Central memory CD8-positive, alpha-beta T cell (primary cell): ENCODE measurements around the gene MED20.

Experiments
- ATAC-seq: fragments of 150-1000 bp; cut with Tn5 transposase; replicated peaks from 2 replicates; pipeline ENCODE4 v1.10.0; 2022; ENCODE audit warnings: mild to moderate bottlenecking, moderate FRiP score, moderate number of reproducible peaks; ENCODE audit not compliant: poor library complexity, severe bottlenecking; ENCODE audit errors: extremely low read depth
- DNase-seq, 2 donors: peaks; one replicate each; pipeline ENCODE4 v3.0.0; 2021; ENCODE audit warnings: low spot score in 2 of 2
- H3K27ac Mint-ChIP-seq: one replicate; pipeline ENCODE4 v1.8.0; 2022; ENCODE audit warnings: low read depth, mild to moderate bottlenecking, moderate library complexity, mixed read lengths
- H3K27me3 Mint-ChIP-seq: one replicate; pipeline ENCODE4 v1.8.0; 2022; ENCODE audit warnings: mixed read lengths
- H3K36me3 Mint-ChIP-seq: one replicate; pipeline ENCODE4 v1.8.0; 2022; ENCODE audit warnings: mild to moderate bottlenecking, moderate library complexity, mixed read lengths; ENCODE audit not compliant: insufficient read depth
- H3K4me1 Mint-ChIP-seq: one replicate; pipeline ENCODE4 v1.8.0; 2022; ENCODE audit warnings: mixed read lengths
- H3K4me3 Mint-ChIP-seq: one replicate; pipeline ENCODE4 v1.8.0; 2022; ENCODE audit warnings: mild to moderate bottlenecking, moderate library complexity, mixed read lengths
- H3K9me3 Mint-ChIP-seq: one replicate; pipeline ENCODE4 v1.8.0; 2022; ENCODE audit warnings: mixed read lengths

Gene MED20

GRCh38 chr6:41937861-41938574 is 17.1 kb upstream of the MED20 start:
- H3K27ac Mint-ChIP-seq: peak overlapping the region; percentile 92
- no peaks in the 10 kb centered on the region for H3K9me3 Mint-ChIP-seq
- DNase-seq (peak in 1 of 2 donors; percentile 61), ATAC-seq (peak; percentile 29)
- peaks cover 80% of the 10 kb centered on the region for H3K4me1 Mint-ChIP-seq
- H3K36me3 Mint-ChIP-seq: peaks cover 61% of the 10 kb centered on the region
- no peaks in the 10 kb centered on the region for H3K27me3 Mint-ChIP-seq
- peak overlapping the region; percentile 95 for H3K4me3 Mint-ChIP-seq

- H3K36me3 Mint-ChIP-seq: peaks cover 64% of the 10 kb centered on the region
- H3K27ac Mint-ChIP-seq: peak overlapping the region; percentile 92
- ATAC-seq (no peak), DNase-seq (no peak)
- no peaks in the 10 kb centered on the region for H3K9me3 Mint-ChIP-seq
- peaks cover 79% of the 10 kb centered on the region for H3K4me1 Mint-ChIP-seq
- H3K4me3 Mint-ChIP-seq: peak overlapping the region; percentile 95
- H3K27me3 Mint-ChIP-seq: no peaks in the 10 kb centered on the region
Observed at GRCh38 chr6:41937472-41937860, 16.5 kb upstream of the MED20 start.

- Mint-ChIP-seq H3K27ac (peak overlapping the region; percentile 86), H3K4me3 (peak overlapping the region; percentile 95), H3K36me3 (peaks cover 64% of the 10 kb centered on the region), H3K27me3 (no peaks in the 10 kb centered on the region), H3K9me3 (no peaks in the 10 kb centered on the region), H3K4me1 (peaks cover 80% of the 10 kb centered on the region)
- peak; percentile 86 for ATAC-seq
- DNase-seq: peak; percentile 58 to 82
Observed at GRCh38 chr6:41936073-41936837, 15.3 kb upstream of the MED20 start.

- peak overlapping the region; percentile 95 for H3K4me3 Mint-ChIP-seq
- H3K27me3 Mint-ChIP-seq: no peaks in the 10 kb centered on the region
- DNase-seq: no peak
- peaks cover 85% of the 10 kb centered on the region for H3K4me1 Mint-ChIP-seq
- no peaks in the 10 kb centered on the region for H3K9me3 Mint-ChIP-seq
- no peak for ATAC-seq
- peaks cover 66% of the 10 kb centered on the region for H3K36me3 Mint-ChIP-seq
- H3K27ac Mint-ChIP-seq: peak overlapping the region; percentile 86
Observed at GRCh38 chr6:41935685-41936072, 14.7 kb upstream of the MED20 start.

- Mint-ChIP-seq H3K4me1 (peaks cover 81% of the 10 kb centered on the region), H3K36me3 (peaks cover 66% of the 10 kb centered on the region), H3K27ac (peak overlapping the region; percentile 86), H3K9me3 (no peaks in the 10 kb centered on the region), H3K4me3 (peak overlapping the region; percentile 95), H3K27me3 (no peaks in the 10 kb centered on the region)
- ATAC-seq (no peak), DNase-seq (no peak)
Observed at GRCh38 chr6:41935193-41935574, 14.2 kb upstream of the MED20 start.

- H3K4me3 Mint-ChIP-seq: peak overlapping the region; percentile 95
- peak overlapping the region; percentile 86 for H3K27ac Mint-ChIP-seq
- peaks cover 74% of the 10 kb centered on the region for H3K4me1 Mint-ChIP-seq
- no peaks in the 10 kb centered on the region for H3K9me3 Mint-ChIP-seq
- ATAC-seq (no peak), DNase-seq (no peak)
- peaks cover 62% of the 10 kb centered on the region for H3K36me3 Mint-ChIP-seq
- H3K27me3 Mint-ChIP-seq: no peaks in the 10 kb centered on the region
Observed at GRCh38 chr6:41934278-41935192, 13.6 kb upstream of the MED20 start.

- no peak overlapping the region for H3K4me3 Mint-ChIP-seq
- peaks cover 53% of the 10 kb centered on the region for H3K4me1 Mint-ChIP-seq
- H3K27me3 Mint-ChIP-seq: no peaks in the 10 kb centered on the region
- H3K27ac Mint-ChIP-seq: no peak overlapping the region
- no peaks in the 10 kb centered on the region for H3K9me3 Mint-ChIP-seq
- ATAC-seq: no peak
- H3K36me3 Mint-ChIP-seq: peaks cover 56% of the 10 kb centered on the region
- DNase-seq: no peak
Observed at GRCh38 chr6:41932378-41932777, 11.4 kb upstream of the MED20 start.

- Mint-ChIP-seq H3K27me3 (no peaks in the 10 kb centered on the region), H3K36me3 (peaks cover 53% of the 10 kb centered on the region), H3K4me3 (no peak overlapping the region), H3K9me3 (no peaks in the 10 kb centered on the region), H3K4me1 (peaks cover 47% of the 10 kb centered on the region), H3K27ac (no peak overlapping the region)
- ATAC-seq (no peak), DNase-seq (no peak)
Observed at GRCh38 chr6:41931792-41932191, 10.9 kb upstream of the MED20 start.

- Mint-ChIP-seq H3K4me3 (no peak overlapping the region), H3K4me1 (peaks cover 36% of the 10 kb centered on the region), H3K36me3 (peaks cover 41% of the 10 kb centered on the region), H3K9me3 (no peaks in the 10 kb centered on the region), H3K27me3 (no peaks in the 10 kb centered on the region), H3K27ac (no peak overlapping the region)
- no peak for DNase-seq
- ATAC-seq: no peak
Observed at GRCh38 chr6:41929924-41930323, 9.0 kb upstream of the MED20 start.

GRCh38 chr6:41927253-41927652 is 6.3 kb upstream of the MED20 start:
- Mint-ChIP-seq H3K4me3 (no peak overlapping the region), H3K9me3 (no peaks in the 10 kb centered on the region), H3K36me3 (peaks cover 25% of the 10 kb centered on the region), H3K27ac (no peak overlapping the region), H3K4me1 (peaks cover 46% of the 10 kb centered on the region), H3K27me3 (no peaks in the 10 kb centered on the region)
- ATAC-seq (no peak), DNase-seq (no peak)

- H3K4me1 Mint-ChIP-seq: peaks cover 58% of the 10 kb centered on the region
- DNase-seq: no peak
- no peaks in the 10 kb centered on the region for H3K9me3 Mint-ChIP-seq
Observed at GRCh38 chr6:41922154-41922553, 1.2 kb upstream of the MED20 start.

GRCh38 chr6:41921712-41921998 is 716 bp upstream of the MED20 start:
- Mint-ChIP-seq H3K27me3 (no peaks in the 10 kb centered on the region), H3K4me3 (peak overlapping the region; percentile 99), H3K9me3 (no peaks in the 10 kb centered on the region), H3K36me3 (peaks cover 30% of the 10 kb centered on the region), H3K4me1 (peaks cover 58% of the 10 kb centered on the region), H3K27ac (peak overlapping the region; percentile 98)
- DNase-seq: no peak
- ATAC-seq: no peak

More at GRCh38 chr6:41922154-41922553, 1.2 kb upstream of the MED20 start:
- H3K27me3 Mint-ChIP-seq: no peaks in the 10 kb centered on the region
- H3K36me3 Mint-ChIP-seq: peaks cover 28% of the 10 kb centered on the region
- ATAC-seq: no peak
- peak overlapping the region; percentile 98 for H3K27ac Mint-ChIP-seq
- peak overlapping the region; percentile 99 for H3K4me3 Mint-ChIP-seq
